G401.6 (cell line): ENCODE data around the gene MFNG.

ENCODE experiments used
- FAIRE-seq: peaks from 2 replicates; lab custom pipeline; 2012; peaks lifted over from hg19 to GRCh38; lab: Jason Lieb, UNC

MFNG gene

DNA sequence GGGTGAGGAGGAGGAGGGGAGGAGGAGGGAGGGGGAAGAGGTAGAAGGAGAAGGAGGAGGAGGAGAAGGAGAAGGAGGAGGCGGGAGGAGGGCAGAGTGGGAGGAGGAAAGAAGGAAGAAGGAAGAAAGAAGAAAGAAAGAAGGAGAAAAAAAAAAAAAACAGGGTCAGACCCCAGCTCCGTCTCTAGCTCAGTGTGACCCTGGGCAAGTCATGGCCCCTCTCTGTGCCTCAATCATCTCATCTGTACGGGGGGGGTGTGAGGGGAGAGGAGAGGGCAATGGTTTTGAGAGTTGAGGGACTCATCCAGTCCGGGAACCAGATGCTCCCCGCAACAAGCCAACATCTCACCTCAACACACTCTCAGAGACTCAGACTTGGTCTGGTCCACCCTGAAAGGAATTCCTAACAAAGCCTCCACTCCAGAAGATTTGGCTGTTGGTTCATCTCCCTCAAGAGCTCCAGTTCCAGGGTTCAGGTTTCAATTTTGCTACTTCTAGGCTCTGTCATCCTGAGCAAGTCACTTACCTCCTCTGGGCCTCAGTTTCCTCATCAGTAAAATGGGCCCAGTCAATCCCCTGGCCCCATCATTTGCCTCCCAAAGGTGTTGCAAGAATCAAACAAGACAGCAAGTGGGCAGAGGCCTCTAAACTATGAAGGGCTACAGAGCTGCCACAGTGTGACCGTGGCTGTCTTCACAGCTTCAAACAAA, 25.4 kb upstream of the MFNG start:
- no peak for FAIRE-seq

DNA sequence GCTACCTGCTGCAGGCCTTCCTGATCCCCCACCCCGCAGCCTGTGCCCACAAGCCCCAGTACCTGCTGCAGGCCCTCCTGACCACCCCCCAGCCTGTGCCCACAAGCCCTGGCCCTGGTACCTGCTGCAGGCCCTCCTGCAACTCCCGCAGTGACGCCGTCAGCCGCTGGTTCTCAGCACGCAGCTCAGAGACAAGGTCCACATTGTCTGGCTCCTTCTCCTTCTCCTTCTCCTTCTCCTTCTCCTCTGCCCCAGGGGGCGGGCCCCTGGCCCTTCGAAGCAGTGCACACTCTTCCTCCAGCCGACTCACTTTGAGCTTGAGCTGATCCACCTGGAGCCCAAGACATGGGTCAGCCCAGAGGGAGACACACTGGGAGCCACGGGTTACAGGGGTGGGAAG, 23.9 kb upstream of the MFNG start:
- no peak for FAIRE-seq

DNA sequence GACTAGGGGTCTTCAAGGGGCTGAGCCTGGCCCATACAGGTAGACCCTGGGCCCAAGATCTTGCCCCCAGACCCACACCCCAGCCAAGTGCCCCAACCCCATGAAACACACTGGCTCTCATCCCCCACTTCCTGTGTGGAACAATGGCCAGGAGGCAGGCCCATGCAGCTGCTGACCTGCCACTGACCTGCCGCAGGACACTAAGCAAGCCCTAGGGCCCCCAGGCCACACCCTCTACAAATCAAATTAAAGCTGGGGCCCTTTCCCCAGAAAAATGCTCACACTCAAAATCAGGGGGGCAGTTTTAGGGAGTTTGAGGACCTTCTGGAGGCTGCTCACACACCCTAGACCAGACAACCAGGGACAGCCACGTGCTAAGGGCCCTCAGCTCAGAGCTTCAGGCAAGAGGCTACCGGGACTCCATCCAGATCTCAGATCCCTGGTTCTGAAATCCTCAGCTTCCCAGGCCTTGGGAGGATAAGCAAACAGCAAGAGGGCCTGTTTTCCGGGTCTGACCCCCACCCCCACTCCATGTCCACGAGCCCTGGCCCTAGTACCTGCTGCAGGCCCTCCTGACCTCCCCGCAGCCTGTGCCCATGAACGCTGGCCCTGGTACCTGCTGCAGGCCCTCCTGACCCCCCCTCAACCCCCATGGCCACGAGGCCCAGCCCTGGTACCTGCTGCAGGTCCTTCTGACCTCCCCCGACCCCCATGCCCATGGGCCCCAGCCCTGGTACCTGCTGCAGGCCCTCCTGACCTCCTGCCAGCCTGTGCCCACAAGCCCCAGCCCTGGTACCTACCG, 23.1 kb upstream of the MFNG start:
- FAIRE-seq, result no peak

DNA sequence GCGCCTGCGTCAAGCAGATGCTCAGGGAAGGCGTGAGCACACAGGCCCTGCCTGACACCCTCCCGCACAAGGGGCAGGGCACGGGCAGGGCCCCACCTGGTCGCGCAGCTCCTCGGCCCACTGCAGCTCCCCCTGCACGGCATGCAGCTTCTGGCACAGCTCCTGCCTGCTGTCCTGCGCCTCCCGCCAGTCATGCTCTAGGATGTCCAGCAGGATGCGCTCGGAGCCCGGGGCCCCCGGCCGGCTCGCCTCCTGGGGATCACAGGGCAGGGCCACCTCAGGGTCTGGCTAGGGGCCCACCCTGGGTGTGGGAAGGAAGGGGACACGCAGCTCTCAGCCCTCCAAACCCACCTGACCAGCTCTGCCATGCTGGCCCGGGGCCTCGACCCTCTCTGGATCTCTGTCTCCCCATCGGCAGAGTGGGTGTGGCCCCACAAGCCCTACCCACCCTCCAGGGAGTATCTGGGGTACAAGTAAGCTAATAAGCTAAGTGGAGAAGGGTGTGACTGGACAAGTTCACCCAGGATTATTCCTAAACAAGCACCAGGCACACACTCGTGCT, 22.3 kb upstream of the MFNG start:
- FAIRE-seq, result no peak

DNA sequence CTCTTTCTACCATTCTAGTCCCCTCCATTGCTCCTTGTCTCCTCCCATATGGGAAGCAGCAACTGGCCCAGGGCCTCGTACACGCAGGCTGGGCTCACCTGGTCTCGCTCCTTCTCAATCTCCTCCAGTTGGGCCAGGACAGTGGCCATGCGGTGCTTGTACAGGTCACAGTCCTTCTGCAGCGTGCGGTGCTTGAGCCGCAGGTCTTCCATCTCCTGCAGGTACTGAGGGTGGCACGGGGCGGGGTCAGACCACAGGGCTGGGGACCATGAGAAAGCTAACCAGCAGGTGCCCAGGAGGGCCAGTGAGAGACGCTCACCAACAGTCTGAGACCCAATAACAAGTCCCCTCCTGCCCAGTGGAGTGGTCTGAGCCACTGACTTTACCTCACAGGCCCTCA, 21.5 kb upstream of the MFNG start:
- FAIRE-seq, result no peak

DNA sequence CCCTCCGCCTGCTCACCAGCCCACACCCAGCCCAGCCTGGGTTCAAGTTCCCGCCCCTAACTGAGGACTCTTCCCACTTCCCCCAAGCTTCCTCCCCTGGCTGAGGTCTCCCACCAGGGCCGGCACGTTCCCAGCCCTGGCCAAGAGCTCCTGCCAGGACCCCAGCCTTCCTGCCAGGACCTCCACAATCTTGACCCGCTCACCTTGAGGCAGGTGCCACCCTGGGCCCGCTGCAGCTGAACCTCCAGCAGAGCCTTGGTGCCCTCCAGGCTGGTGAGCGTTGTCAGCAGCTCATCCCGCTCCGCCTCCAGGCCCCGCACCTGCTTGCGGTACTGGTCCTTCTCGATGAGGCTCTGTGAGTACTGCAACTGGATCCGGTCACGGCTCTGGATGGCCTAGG, 19.8 kb upstream of the MFNG start:
- no peak for FAIRE-seq

DNA sequence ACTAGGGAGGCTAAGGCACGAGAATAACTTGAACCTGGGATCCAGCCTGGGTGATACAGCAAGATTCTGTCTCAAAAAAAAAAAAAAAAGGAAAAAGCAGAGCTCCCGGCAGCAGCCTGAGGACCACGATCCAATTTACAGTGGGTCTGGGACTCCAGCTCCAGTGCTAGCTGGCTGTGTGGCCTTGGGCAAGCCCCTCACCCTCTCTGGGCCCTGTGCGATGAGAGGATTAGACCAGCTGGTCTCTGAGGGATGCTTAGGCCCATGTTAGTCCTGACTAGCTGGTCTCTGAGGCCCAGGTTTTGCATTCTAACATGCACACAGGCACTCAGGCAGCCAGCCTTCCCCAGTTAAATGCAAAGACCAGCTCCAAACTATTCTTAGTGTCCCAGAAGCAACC, 19.4 kb upstream of the MFNG start:
- no peak for FAIRE-seq

DNA sequence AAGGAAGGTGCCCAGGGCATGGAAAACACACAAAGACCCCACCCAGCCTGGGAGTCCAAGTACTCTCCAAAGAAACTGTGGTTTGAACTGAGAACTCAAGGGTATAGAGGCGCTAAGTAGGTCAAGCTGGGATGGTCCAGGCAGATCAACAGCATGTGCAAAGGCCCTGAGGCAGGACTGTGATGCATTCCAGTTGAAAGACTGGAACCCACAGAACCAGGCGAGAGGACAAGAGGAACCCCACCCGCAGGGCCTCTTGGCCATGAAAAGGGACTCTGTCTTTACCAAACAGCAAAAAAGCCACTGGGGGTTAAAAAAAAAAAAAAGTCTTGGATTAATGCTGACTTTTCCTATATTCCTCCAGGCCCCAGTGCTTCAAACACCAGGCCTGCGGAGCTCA, 18.8 kb upstream of the MFNG start:
- FAIRE-seq, result no peak

DNA sequence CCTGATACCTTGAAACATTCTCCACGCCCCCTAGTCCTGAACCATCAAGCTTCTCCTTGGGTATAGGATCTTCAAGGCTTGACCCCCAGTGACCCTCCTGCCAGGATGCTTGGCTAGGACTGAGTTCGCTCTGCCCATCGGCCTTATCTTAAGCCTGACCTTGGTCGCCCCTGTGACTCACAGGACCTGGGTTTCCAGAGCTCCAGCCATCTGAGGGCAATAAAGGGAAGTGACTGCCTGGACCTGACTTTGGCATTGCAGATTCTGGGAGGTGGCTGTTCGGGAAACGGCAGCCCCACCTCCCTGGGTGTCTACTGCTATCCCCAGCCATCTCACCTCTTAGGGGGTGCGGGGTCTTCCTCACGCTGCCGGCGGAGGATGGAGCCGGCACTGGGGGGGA, 17.7 kb upstream of the MFNG start:
- FAIRE-seq, result no peak

DNA sequence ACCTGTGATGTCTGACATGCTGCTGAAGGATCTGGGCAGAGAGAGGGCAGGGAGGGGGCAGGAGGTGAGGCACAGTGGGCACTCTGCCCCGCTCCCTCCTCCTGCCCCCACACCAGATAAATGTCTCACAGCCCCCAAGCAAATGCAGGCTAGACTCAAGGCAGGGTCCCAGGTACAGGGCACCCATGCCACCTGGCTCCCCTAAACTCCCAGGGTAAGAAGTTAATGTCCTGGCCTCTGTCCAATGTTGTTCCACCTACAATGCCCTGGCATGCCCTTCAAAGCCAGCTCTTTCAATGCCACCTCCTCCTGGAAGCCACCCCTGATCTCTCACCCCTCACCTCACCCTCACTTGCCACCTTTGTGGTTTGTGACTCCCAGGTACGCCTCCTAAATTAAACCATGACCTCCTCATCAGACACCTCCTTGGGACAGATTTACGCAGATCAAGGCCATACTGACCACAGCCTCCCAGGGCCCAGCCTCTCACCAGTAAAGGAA, 17.0 kb upstream of the MFNG start:
- no peak for FAIRE-seq

DNA sequence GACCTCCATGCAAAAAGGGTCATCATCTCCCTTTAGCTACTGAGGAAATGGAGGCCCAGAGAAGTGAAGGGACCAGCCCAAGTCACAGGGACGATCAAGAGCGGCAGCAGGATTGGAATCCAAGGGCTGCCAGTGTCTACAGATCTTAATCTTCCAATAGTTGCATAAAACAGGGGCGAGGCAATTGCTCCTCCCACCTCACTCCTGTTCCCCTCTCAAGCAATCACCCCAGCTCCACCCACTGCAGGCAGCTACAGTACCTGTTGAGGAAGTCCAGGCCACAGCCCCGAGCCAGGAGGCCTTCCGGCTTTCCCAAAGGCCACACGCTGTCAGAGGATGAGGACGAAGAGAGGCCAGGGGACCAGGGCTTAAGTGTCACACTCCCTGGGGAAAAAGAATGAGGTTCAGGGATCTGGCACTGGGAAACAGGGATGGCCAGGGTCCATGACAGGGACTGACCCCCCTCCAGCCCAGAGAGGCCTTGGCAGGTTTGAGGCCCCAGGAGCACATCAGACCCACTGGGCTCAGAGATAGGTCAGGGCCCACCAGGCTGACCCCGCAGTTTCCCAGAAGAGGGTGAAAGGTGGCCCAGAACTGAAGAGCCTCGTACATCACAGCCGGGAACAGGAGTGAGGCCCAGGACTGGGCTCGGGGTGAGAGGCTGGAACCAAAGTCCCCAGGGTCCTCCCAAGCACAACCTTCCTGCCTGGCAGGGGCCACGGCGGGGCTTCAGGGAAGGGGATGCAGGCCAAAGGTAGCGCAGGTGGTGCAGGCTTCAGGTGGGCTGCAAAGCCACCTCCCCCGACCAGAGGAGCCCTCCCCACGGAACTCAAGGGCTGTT, 16.4 kb upstream of the MFNG start:
- FAIRE-seq, result no peak

DNA sequence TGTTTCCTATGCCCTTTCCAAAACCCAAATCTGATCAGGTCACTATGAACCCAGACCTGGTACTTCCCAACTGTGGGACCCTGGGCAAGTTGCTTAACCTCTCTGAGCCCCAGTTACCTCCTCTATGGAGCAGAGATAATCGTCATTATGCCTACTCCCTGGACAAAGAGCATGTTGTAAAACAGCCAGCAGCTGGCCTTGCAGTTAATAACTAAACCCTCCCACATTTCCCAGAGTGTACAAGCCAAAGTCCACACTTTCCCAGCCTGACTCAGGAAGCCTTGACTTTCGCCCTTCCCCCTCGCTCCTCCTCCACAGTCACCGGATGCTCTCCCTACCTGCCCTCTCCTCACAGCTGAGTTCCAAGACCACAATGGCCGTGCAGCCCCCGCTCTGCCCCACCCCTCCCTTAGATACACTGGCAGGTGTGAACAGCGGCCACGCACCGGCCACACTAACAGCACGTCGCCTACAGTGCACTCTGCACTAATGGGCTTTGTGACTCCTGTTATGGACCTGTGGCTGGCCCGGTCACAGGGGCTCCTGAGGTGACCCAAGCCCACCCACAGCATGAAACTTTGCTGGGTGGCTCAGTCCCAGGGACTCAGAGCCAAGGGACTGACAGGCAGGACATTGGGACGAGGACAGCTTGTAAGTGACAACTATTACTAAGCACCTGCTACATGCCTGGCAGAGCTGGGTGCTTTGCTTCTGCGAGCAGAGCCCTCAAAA, 15.6 kb upstream of the MFNG start:
- FAIRE-seq, result no peak

DNA sequence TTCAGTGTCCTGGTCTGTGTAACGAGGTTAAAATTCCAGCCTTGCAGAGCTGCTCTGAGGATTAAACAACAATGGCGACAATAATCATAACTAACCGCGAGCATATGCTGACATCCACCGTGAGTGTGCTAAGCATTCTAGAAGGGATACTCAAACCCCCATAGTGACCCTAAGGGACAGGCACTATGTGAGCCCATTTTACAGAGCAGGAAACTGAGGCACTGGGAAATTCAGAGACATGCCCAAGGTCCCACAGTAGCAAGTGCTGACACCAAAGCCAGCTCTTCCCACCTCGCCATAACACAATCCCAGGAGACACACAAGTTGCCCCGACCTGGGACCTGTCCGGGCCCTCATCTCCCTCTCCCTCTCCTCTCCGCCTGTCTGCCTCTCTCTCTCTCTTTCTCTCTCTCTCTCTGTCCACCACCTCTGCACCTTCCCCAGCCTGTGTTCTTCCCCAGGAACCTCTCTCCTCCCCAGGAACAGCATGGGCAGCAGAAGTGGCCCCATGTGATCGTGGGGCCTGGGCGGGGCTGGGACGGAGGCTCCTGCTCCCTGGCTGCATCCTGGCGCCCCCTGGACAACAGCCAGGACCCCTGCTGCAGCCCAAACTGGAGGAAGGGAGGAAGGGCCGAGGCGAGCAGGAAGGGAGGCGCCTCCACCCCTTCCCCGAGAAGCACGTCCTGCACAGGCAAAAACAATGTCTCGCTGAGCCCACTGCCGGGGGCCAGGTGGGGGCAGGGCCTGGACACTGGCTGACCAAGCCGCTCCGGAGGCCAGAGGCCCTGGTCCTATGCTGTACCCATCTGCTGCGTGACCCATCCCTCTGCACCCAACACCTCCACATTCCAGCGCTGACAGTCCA, 14.8 kb upstream of the MFNG start:
- FAIRE-seq, result no peak

DNA sequence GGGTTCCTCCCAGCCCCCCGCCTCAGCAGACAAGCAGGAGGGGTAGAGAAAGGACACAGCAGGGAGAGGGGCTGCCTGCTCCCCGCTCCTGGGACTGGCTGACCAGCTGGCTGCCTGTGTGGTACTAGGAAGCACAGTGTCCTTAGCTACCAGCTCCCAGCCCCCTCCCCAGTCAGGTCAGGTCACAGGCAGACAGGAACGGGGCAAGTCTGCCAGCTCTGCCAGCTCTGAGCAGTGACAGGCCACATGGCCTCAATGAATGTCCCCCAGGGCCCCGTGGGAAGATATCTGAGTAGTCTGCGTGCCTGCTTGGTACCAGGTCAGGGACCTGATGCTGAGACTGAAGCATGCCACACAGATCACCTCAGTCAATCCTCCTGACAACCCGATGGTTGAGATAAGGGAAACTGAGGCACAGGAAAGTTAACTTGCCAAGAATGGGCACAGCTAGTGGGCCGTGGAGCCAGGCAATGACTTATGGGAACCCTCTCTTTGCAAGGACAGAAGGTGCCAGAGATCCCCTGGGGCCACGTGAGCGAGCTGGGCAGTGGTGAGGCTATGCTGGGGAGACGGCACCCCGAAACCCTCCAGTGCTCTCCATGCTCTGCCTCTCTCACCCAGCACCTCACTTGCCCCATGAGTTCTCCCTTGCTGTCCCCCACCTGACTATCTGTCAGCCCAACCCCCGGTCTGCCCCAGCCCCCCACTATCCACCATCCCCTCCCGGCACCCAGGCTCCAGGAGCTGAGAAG, 13.8 kb upstream of the MFNG start:
- FAIRE-seq, result no peak

DNA sequence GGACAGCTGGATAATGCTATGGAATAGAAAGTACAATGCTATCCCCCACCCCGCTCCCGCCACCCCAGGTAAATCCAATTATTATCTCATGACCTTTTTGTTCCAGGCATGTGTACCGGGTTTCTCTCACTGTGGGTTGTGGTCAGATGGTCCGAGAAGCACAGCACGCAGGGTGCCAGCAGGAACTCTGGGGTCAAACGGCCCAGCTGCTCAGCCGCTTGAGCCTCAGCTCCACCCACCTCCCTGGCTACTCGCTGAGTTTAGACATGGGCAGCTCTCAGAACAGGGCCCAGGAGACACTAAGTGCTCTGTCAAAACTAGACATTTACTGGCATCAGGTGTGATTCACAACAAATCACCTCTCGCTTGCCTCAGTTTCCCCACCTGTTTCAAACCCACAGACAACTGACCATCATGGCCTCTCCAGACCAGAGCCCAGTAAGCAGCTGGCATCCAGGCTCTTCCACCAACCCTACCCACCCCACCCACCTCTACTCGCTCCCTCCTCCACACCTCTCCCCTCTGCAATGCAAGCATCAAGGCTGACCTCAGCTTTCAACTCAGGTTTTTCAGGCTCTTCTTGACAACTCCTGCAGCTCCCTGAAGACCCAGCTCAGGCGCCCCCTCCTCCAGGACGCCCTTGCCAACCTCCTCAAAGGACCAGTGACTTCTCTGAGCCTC, 13.0 kb upstream of the MFNG start:
- FAIRE-seq, result no peak

DNA sequence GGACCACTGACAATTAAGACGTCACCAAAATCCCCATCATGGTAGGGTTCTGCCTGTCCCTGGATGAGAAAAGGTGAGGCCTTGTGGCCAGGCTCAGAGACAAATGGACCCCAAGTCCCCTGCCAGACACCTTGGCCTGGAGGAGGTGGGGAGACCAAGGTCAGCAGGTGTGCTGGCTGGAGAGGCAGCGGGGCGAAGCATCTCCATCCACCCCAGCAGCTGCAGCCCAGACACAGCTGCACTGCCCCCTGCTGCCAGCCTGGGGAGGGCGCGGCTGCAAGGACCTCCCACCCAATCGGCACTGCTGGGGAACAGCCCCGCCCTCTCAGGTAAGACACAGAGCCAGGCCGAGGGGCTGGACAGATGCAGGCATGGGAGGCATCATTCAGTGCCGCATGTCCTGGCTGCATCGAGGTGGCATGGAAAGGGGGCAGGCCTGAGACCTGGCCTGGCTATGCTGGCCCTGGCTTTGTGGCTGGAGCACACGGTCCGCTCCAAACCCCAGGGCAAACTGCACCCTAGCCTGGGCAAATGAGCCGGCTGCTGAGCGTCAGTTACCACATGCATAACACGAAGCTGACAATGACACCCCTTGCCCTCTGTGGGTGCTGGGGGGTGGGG, 12.2 kb upstream of the MFNG start:
- FAIRE-seq, result no peak

DNA sequence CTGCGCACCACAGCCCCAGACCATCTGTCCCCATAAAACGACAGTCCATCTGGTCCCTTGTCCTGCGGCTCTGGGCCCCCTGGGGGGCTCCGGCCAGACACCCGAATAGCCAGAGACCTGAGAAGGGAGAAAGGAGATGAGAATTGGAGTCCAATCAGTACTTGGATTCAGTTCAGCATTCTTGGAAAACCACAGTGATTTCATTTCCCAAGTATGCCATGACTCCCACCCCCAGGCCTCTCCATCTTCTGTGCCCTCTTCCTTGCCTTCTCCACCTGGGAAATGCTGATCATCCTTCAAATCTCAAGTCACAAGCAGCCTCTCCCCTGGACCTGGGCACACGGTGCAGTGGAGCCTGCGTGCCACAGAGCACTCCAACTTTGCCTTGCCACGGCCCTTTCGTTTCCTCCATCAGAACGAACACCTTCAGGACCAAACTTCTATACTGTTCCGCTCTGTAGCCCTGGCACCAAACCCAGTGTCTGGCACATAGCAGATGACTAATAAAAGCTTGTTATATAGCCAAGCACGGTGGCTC, 10.9 kb upstream of the MFNG start:
- FAIRE-seq, result no peak

DNA sequence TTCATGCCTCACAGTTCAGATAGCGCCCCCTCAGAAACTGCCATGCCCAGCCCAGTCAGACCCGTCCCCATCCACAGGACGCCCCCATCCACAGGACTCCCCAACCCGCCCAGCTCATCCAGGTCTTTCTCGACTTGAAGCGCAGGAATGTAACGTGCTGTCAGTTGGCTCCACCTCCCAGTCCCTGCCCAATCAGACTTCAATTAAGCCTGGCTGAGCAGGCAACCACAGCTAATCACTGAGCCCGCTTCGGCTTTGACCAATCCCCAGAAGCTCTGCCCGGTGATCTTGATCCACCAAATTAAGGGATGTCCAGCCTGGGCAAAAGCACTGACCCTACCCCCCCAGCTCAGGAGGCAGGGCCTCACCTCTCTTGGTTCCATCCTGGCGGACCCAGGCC, 10.5 kb upstream of the MFNG start:
- peak; percentile 89 for FAIRE-seq

DNA sequence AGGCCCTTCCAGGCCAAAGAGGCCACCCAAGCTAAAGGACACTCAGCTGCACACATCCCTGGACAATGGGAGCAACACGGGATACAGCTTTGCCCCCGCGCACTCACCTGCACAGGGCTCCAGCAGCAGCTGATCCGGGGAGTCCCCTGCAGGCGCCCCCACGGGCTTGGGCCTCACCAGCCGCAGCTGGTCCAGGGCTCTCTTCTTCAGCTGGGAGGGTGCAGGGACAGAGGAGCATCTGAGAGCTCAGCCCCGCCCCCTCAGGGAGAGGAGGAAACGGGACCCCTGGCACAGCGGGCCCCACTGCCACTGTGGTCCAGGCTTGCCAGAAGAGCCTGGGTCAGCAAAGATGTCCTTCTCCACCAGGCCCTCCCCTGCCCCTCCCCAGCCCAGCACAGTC, 7.8 kb upstream of the MFNG start:
- no peak for FAIRE-seq
